ENCODE results near the gene DEGS2. TPM values are rescaled to one million over a fixed set of nuclear protein-coding genes. Genes with fewer than 3 reads are reported as not detected.

Gene DEGS2
- total RNA-seq, 2 donors from 2014 or later = 0.18 TPM; not detected in 1

- DNase-seq (no peak), ATAC-seq (no peak)
- intact Hi-C loops (cut with DNase I) = no loop called here
Measured at GRCh38 chr14:100153560-100153959, 5.9 kb downstream of the DEGS2 start.

DNA sequence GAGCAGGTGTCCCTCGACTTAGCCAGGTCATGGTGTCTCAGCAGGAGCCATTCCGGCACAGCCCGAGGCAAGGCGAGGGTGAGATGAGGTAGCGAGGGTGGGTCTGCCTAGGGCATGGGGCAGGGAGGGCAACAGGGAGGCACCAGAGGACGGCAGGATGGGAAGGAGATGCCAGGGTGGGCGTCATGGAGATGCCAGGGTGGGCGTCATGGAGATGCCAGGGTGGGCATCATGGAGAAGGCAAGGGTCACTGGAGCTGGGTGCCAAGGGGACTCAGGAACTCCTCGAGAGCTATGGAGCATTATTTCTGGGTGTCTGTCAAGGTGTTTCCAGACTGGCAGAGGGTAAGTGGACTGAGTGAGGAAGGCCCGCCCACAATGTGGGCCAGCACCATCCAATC, 7.4 kb downstream of the DEGS2 start:
- ATAC-seq = no peak
- intact Hi-C loops (cut with DNase I) = no loop called here
- DNase-seq = no peak

DNA sequence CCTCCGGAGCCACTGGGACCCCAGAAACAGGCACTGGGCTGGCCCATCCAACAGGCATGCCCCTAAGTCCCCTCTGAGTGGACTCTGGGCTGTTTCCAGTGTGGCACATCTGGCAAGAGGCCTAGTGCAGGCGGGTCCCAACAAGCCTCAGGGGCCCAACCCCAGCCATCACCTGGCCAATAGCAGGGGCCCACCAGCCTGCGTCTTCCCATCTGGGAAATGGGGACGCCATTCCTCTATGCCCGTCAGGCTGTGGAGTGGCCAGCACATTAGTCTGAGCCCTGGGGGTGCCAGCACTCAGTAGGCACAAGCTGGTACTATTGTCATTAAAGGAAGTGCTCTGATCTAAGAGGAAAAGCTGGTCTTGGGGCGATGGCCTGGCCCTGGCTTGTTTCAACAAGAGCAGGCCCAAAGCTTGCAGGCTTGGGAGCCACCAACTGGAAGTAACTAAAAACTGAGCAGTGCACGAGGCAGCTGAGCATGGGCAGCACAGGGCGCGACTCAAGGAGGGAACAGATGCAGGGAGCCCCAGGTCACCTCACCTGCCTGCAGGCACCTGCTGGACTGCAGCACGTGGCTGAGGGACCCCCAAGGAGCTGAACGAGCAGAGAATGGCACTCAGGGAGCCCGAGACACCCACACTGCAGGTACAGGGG, 8.4 kb downstream of the DEGS2 start:
- DNase-seq (no peak), ATAC-seq (no peak)
- intact Hi-C loops (cut with DNase I) = no loop called here

DNA sequence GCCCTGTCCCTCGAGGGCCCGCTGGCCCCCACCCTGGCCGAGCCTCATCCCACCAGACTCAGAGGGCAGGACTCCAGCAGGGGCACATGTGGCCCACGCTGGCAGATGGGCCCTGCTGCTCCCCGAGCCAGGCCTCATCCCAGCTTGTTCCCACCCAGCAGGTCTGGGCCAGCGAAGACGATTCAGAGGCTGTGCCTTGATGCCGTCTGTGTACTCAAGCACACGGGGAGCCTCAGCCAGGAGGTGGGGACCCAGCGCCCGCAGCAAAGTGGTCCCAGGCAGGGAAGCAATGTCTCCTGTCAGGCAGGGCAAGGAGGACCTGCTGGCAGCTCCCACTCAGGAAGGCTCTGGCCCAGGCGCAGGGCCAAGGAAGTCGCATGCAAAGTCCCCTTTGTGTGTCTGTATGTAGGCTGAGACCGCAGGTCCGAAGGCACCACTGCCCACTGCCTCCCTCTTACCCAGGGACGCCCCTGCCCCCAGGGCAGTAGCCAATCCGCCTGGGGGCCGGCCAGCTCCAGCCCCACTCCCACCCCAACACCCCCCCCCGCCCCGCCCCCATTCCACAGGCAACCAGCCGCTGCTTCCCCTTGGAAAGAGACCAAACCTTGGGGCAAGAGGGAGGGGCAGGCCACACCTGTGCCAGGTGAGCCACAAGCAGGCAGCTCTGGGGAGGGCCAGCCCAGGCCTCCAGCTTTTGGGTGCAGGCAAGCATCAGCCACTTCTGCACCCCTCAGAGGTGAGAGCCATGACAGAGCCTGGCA, 9.4 kb downstream of the DEGS2 start:
- ATAC-seq = no peak
- DNase-seq = no peak
- intact Hi-C loops (cut with DNase I) = no loop called here

DNA sequence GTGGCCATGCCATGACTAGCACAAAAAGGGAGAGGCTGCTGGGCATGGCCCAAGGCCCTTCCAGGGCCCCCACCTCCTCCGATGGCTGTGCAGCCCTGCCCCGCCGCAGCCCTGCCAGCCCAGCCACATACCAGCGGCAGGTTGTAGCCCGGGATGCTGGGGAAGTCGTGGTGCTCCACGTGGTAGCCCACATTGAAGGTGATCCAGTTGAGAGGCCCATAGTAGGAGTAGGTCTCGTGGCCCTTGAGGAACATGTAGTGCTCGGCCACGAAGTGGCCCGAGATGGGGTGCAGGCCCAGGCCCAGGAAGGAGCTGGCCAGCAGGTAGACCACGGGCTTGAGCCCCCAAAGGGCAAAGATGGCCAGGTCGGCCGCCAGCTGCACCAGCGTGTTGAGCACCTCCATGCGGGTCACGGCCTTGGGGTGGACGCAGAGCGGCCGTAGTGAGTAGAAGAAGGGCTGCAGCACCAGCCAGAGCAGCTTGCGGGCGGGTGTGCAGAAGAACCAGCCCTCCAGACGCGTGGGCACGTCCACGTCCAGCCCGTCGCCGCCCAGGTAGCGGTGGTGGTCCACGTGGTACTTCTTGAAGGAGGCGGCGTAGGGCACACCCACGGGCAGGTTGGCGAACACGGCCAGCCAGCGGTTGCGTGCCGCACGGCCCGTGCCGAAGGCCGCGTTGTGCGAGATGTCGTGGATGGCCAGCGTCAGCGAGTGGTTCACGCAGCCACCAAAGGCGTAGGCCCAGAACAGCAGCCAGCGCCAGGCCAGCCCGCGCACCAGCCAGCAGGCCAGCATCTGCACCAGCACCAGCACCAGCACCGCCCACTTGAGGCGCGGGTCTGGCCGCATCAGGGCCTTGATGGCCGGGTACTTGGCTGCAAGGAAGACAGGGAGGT, 10.4 kb downstream of the DEGS2 start:
- DNase-seq = no peak
- intact Hi-C loops (cut with DNase I) = no loop called here

GRCh38 chr14:100147691-100148464, 11.6 kb downstream of the DEGS2 start:
- intact Hi-C loops (cut with DNase I) = no loop called here
- no peak for ATAC-seq
- DNase-seq = no peak

More for the DNA sequence above, 10.4 kb downstream of the DEGS2 start:
- ATAC-seq = no peak

GRCh38 chr14:100147181-100147631, 12.2 kb downstream of the DEGS2 start:
- intact Hi-C loops (cut with DNase I) = no loop called here
- ATAC-seq (no peak), DNase-seq (no peak)

- ATAC-seq (no peak), DNase-seq (no peak)
- intact Hi-C loops (cut with DNase I) = no loop called here
Measured at GRCh38 chr14:100146531-100147091, 12.8 kb downstream of the DEGS2 start.

DNA sequence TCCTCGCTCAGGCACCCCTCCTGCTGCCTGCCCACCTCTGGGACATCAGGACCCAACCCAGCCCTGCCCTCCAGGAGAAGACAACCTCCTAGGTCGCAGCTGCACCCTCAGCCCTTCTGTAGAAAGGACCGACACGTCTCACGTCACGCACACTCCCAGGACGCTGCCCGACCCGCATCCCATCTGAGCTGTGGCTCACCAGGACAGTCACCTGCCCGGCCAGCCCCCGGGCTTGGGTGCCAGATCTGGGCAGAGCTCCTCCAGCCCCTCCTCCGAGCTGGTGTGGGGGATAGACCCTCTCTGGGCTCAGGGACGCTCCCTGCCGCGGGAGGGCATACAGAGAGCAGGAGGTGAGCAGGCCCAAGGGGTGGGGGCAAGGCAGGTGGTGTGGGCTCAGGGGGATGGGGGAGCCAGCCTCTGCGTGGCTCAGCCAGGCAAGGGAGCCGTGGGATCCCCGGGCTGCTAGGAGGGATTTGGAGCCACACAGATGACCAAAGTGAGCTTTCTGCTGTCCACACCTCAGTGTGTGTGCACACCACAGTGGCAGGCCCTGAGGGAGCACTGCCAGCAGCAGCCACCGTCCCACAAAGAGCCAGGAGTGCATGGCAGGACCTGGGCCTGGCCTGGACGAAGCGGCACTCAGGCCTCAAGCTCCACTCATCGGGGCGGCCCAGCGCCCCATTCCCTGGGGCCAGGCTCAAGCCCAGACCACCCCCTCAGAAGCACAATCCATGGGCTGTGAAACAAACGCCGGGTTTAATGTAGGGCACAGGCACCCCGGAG, 13.6 kb downstream of the DEGS2 start:
- ATAC-seq (no peak), DNase-seq (no peak)
- intact Hi-C loops (cut with DNase I) = no loop called here

DNA sequence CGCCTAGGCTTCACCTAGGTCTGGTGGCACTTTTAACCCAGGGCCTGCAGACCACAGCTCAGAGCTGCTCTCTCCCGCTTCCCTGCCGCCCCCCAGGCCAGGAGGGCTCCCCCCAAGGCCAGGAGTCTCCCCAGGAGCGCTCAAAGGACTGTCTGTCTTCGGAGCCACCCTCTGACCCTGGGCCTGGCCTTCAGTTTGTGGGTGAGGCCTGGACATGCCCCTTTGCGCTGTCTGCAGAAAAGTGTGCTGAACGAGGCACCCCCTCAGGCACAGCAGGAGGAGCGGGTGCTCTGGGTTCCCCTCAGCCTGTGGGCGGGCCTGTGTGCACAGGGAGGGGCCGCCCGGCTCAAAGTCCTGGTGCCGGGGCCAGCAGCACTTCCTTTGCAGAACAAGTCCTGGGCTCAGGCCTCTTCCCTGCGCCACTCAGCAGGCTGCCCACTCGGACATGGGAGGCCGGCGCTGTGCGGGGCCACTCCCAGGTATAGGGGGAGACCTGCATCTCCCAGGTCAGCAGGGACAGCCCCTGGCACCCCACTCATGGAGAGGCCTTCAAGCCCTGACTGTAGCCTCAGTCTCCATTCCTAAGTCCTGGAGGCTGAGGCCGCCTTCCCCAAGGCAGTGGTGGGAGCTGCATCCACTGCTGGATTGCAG, 14.3 kb downstream of the DEGS2 start:
- ATAC-seq (peak; percentile 3), DNase-seq (peak; percentile 59)
- intact Hi-C loops (cut with DNase I) = no loop called here

DNA sequence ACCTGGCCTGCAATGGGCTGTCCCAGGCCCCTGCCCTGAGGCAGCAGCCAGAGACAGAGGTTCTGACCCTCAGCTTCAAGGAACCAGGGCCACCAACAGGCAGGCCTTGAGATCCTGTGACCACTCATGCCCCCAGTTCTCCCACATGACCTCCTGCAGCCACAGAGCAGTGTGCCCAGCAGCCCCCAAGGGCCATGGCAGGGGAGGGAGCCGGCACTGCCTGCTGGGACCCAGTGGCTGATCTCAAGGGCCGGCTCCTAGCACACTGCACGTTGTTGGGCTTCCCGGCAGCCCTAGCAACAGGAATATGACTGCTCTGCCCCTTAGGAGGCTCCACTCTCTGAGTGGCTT, 14.8 kb downstream of the DEGS2 start:
- intact Hi-C loops (cut with DNase I) = no loop called here
- ATAC-seq (no peak), DNase-seq (no peak)

GRCh38 chr14:100143934-100144333, 15.5 kb downstream of the DEGS2 start:
- intact Hi-C loops (cut with DNase I) = no loop called here
- ATAC-seq (no peak), DNase-seq (no peak)

DNA sequence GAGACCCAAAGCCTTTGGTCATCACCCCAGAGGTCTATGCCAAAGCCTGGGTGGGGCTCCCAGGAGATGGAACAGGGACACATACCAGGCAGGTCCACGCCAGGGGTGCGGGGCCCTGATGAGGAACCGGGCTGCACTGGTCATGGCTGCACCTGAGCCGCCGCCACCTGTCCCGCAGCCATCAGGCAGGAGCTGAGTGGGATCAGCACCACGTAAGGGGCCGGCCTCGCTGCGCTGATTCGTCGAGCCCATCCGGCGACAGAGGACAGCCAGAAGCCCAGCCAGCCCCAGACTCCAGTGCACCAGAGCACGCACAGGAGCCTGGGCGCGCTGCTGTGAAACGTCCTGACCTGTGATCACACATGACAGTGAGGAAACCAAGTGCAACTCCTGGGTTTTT, 15.9 kb downstream of the DEGS2 start:
- ATAC-seq (no peak), DNase-seq (no peak)
- intact Hi-C loops (cut with DNase I) = no loop called here

DNA sequence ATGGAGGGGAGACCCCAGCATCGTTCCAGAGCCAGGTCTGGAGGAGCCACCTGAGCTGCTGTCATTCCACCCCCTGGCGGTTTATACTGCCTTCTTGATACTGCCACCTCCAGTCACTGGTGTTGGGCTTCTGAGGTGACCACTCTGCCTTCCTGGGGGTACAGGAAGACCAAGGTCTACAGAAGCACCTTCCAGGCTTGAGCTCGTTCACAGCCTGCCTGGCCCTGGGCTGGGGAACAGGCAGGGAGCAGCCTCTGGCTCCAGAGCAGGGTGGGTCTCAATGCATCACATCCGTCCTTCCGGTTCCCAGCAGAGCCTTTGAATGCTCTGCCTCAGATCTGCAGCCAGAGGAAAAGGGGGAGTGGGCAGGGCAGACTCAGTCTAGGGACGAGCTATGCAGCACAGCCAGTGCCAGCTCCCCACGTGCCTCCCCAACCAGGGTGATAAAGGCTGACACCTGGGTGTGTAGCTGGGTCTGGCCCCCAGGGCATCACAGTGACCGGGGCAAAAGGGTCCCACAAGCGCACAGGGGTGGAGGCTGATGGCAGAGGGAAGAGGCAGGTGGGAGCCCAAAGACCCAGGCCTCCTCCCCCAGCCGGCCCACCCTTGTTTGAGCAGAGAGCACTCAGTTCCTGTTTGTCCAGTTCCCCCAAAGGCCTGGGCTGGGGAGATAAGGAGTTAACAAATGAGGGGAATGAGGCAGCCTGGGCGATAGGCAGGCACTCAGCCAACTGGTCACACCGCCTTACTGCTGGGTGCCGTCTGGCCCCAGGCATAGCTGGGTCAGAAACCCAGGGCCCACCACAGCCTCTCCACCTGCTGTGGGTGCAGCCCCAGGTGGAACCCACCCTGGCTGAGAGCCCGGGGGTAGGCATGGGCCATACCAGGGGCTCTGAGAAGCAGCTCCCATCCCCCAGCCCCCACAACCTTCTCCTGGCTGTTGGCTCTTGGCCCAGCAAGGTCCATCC, 17.1 kb downstream of the DEGS2 start:
- ATAC-seq = peak; percentile 18 to 67
- peak; percentile 83 for DNase-seq
- intact Hi-C loops (cut with DNase I) = no loop called here

DNA sequence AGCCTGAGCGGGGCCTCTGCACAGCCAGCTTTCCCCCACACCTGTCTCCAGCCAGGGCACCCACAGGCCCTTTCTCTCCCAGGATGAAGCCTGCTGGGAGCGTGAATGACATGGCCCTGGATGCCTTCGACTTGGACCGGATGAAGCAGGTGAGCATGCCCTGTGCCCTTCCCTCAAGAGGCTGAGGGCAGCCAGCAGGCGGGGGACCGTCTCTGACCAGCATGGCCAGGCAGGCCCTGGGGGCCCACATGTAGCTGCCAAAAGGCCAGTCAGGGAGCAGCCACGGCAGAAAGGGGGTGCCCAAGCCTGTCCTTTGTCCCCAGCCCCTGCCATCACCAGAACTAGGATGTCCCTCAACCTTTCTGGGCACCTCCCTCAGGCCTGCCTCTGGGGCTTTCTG, 18.3 kb downstream of the DEGS2 start:
- no peak for DNase-seq
- intact Hi-C loops (cut with DNase I) = no loop called here
- no peak for ATAC-seq

DNA sequence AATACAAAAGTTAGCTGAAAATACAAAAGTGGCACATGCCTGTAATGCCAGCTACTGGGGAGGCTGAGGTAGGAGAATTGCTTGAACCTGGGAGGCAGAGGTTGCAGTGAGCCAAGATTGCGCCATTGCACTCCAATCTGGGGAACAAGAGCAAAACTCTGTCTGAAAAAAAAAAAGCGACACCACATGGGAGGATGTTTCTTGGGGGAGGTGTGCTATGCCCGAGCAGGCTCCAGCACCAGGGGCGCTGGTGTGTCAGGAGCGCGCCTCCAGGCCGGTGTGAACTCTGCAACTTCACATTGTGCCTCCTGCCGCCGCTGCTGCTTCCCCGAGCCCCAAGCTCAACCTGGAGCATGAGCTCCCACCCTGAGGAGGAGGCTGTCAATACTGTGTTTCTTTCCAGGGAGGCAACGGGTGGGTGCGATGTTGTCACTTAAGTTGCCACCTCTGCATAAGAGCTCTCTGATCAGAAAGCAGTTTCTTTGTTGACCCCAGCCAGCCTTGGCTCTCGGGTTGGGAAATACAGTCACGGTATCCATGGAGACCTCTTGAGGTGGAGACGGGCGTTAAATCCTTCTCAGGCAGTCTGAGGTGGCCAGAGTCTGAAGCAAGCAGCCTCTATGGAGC, 18.9 kb downstream of the DEGS2 start:
- ATAC-seq = peak in 1 of 2 donors; percentile 16
- intact Hi-C loops (cut with DNase I) = no loop called here
- peak; percentile 60 for DNase-seq
